Astrocyte (in vitro differentiated cells and primary cell): ENCODE data around the gene HPGDS. TPM values are rescaled to one million over a fixed set of nuclear protein-coding genes. Genes with fewer than 3 reads are reported as not detected.

Experiments
- DNase-seq: peaks from one replicate; pipeline ENCODE4 v3.0.0-alpha.2; 2010; ENCODE audit warnings: low read depth
- FAIRE-seq: peaks from 2 replicates; lab custom pipeline; 2011; peaks lifted over from hg19 to GRCh38; lab: Jason Lieb, UNC
- H2AFZ ChIP-seq: 2 replicates; pipeline ENCODE4 v1.6.0; 2012; ENCODE audit warnings: low read depth, low read length, inconsistent platforms
- H3K27ac ChIP-seq: 2 replicates; pipeline ENCODE4 v1.5.1; 2011; ENCODE audit warnings: low read depth, low read length, inconsistent platforms
- H3K27me3 ChIP-seq: 2 replicates; pipeline ENCODE4 v1.6.0; 2011; ENCODE audit warnings: low read length, inconsistent platforms; ENCODE audit not compliant: insufficient read depth
- H3K36me3 ChIP-seq: 2 replicates; pipeline ENCODE4 v1.5.1; 2011; ENCODE audit warnings: low read length, inconsistent platforms; ENCODE audit not compliant: insufficient read depth
- H3K4me1 ChIP-seq: 2 replicates; pipeline ENCODE4 v1.5.1; 2011; ENCODE audit warnings: low read length, inconsistent platforms; ENCODE audit not compliant: insufficient read depth
- H3K4me2 ChIP-seq: 2 replicates; pipeline ENCODE4 v1.6.0; 2012; ENCODE audit warnings: low read length, inconsistent platforms
- H3K4me3 ChIP-seq: 2 replicates; pipeline ENCODE4 v1.5.1; 2011; ENCODE audit warnings: low read depth, mild to moderate bottlenecking, low read length, inconsistent platforms; ENCODE audit not compliant: insufficient read depth
- H3K79me2 ChIP-seq: 2 replicates; pipeline ENCODE4 v1.6.0; 2012; ENCODE audit warnings: mild to moderate bottlenecking, low read length, inconsistent platforms; ENCODE audit not compliant: insufficient read depth
- H3K9ac ChIP-seq: 2 replicates; pipeline ENCODE4 v1.6.0; 2012; ENCODE audit warnings: mild to moderate bottlenecking, low read length, inconsistent platforms
- H3K9me3 ChIP-seq: 2 replicates; pipeline ENCODE4 v1.5.1; 2012; ENCODE audit warnings: low read depth, mild to moderate bottlenecking, low read length, inconsistent platforms; ENCODE audit not compliant: insufficient read depth
- H4K20me1 ChIP-seq: 2 replicates; pipeline ENCODE4 v1.6.0; 2012; ENCODE audit warnings: low read length, inconsistent platforms; ENCODE audit not compliant: insufficient read depth
- H3K27ac Mint-ChIP-seq: one replicate; pipeline ENCODE4 v1.8.0; 2021; ENCODE audit warnings: mild to moderate bottlenecking, mixed read lengths; ENCODE audit not compliant: unreplicated experiment
- H3K27me3 Mint-ChIP-seq: one replicate; pipeline ENCODE4 v1.8.0; 2021; ENCODE audit warnings: low read depth, mixed read lengths; ENCODE audit not compliant: unreplicated experiment
- H3K36me3 Mint-ChIP-seq: one replicate; pipeline ENCODE4 v1.8.0; 2021; ENCODE audit warnings: low read depth, mixed read lengths; ENCODE audit not compliant: unreplicated experiment
- H3K4me1 Mint-ChIP-seq: one replicate; pipeline ENCODE4 v1.8.0; 2021; ENCODE audit warnings: low read depth, mixed read lengths; ENCODE audit not compliant: unreplicated experiment
- H3K4me3 Mint-ChIP-seq: one replicate; pipeline ENCODE4 v1.8.0; 2021; ENCODE audit warnings: mild to moderate bottlenecking, moderate library complexity, mixed read lengths; ENCODE audit not compliant: unreplicated experiment
- H3K9me3 Mint-ChIP-seq: one replicate; pipeline ENCODE4 v1.8.0; 2021; ENCODE audit warnings: mild to moderate bottlenecking, mixed read lengths; ENCODE audit not compliant: unreplicated experiment
- CTCF ChIP-seq: IDR thresholded peaks from 2 replicates; pipeline ENCODE4 v1.5.1; 2011; ENCODE audit warnings: low read depth, mild to moderate bottlenecking, inconsistent platforms, low read length, moderate library complexity; ENCODE audit not compliant: insufficient read depth
- EZH2 ChIP-seq: IDR thresholded peaks from 2 replicates; pipeline ENCODE4 v1.6.1; 2012; ENCODE audit warnings: mild to moderate bottlenecking, low read length, inconsistent platforms; ENCODE audit not compliant: insufficient read depth
- total RNA-seq: library from RNA; stranded (reverse); gene quantifications from 2 replicates; pipeline ENCODE4 v1.2.1, GENCODE V29; 2021

HPGDS gene
- total RNA-seq, 1 donor from 2014 or later, result not detected

GRCh38 chr4:94358101-94358500 is 15.5 kb upstream of the HPGDS start:
- DNase-seq (no peak), FAIRE-seq (no peak)
- no peak overlapping the region for H3K27ac ChIP-seq
- no peaks in the 10 kb centered on the region for H3K27me3 ChIP-seq
- H3K4me1 Mint-ChIP-seq, result no peaks in the 10 kb centered on the region
- no peaks in the 10 kb centered on the region for H4K20me1 ChIP-seq
- no peaks in the 10 kb centered on the region for H3K79me2 ChIP-seq
- H3K36me3 ChIP-seq, result no peaks in the 10 kb centered on the region
- peaks cover 4% of the 10 kb centered on the region for H3K4me1 ChIP-seq
- H2AFZ ChIP-seq, result no peak overlapping the region
- H3K9me3 ChIP-seq, result no peaks in the 10 kb centered on the region
- H3K9ac ChIP-seq, result no peak overlapping the region
- no peaks in the 10 kb centered on the region for H3K9me3 Mint-ChIP-seq
- H3K36me3 Mint-ChIP-seq, result no peaks in the 10 kb centered on the region
- no peak overlapping the region for H3K27ac Mint-ChIP-seq
- H3K27me3 Mint-ChIP-seq, result no peaks in the 10 kb centered on the region
- TF ChIP-seq CTCF (no peak), EZH2 (no peak)
- H3K4me3 ChIP-seq, result no peak overlapping the region
- no peak overlapping the region for H3K4me2 ChIP-seq
- H3K4me3 Mint-ChIP-seq, result no peak overlapping the region

- Histone ChIP-seq H3K36me3 (no peaks in the 10 kb centered on the region), H3K4me1 (peaks cover 4% of the 10 kb centered on the region), H3K4me3 (no peak overlapping the region), H3K79me2 (no peaks in the 10 kb centered on the region), H2AFZ (no peak overlapping the region), H3K4me2 (no peak overlapping the region), H4K20me1 (no peaks in the 10 kb centered on the region), H3K27ac (no peak overlapping the region), H3K9me3 (no peaks in the 10 kb centered on the region), H3K27me3 (no peaks in the 10 kb centered on the region), H3K9ac (no peak overlapping the region)
- FAIRE-seq, result peak; percentile 17
- no peak overlapping the region for H3K4me3 Mint-ChIP-seq
- no peaks in the 10 kb centered on the region for H3K9me3 Mint-ChIP-seq
- no peak overlapping the region for H3K27ac Mint-ChIP-seq
- H3K36me3 Mint-ChIP-seq, result no peaks in the 10 kb centered on the region
- TF ChIP-seq EZH2 (no peak), CTCF (no peak)
- no peaks in the 10 kb centered on the region for H3K4me1 Mint-ChIP-seq
- no peak for DNase-seq
- no peaks in the 10 kb centered on the region for H3K27me3 Mint-ChIP-seq
Observed at GRCh38 chr4:94357624-94358023, 15.0 kb upstream of the HPGDS start.

- no peak overlapping the region for H2AFZ ChIP-seq
- H3K4me1 ChIP-seq, result peaks cover 4% of the 10 kb centered on the region
- no peak overlapping the region for H3K27ac ChIP-seq
- H3K27me3 Mint-ChIP-seq, result no peaks in the 10 kb centered on the region
- no peaks in the 10 kb centered on the region for H3K27me3 ChIP-seq
- no peak overlapping the region for H3K27ac Mint-ChIP-seq
- H4K20me1 ChIP-seq, result no peaks in the 10 kb centered on the region
- H3K9ac ChIP-seq, result no peak overlapping the region
- H3K4me1 Mint-ChIP-seq, result no peaks in the 10 kb centered on the region
- FAIRE-seq (no peak), DNase-seq (no peak)
- no peaks in the 10 kb centered on the region for H3K9me3 Mint-ChIP-seq
- no peak overlapping the region for H3K4me2 ChIP-seq
- H3K36me3 Mint-ChIP-seq, result no peaks in the 10 kb centered on the region
- no peak for TF ChIP-seq EZH2
- no peak for TF ChIP-seq CTCF
- no peaks in the 10 kb centered on the region for H3K9me3 ChIP-seq
- no peaks in the 10 kb centered on the region for H3K36me3 ChIP-seq
- H3K79me2 ChIP-seq, result no peaks in the 10 kb centered on the region
- H3K4me3 ChIP-seq, result no peak overlapping the region
- no peak overlapping the region for H3K4me3 Mint-ChIP-seq
Observed at GRCh38 chr4:94356444-94356843, 13.8 kb upstream of the HPGDS start.
